Measurements from ENCODE around the gene LPIN3.

- TF ChIP-seq, protein P1, sequence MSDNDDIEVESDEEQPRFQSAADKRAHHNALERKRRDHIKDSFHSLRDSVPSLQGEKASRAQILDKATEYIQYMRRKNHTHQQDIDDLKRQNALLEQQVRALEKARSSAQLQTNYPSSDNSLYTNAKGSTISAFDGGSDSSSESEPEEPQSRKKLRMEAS (IDR thresholded peaks at IDR 0.05; ENCODE audit: insufficient read depth, insufficient read length) = no peak
- TF ChIP-seq, protein P2, sequence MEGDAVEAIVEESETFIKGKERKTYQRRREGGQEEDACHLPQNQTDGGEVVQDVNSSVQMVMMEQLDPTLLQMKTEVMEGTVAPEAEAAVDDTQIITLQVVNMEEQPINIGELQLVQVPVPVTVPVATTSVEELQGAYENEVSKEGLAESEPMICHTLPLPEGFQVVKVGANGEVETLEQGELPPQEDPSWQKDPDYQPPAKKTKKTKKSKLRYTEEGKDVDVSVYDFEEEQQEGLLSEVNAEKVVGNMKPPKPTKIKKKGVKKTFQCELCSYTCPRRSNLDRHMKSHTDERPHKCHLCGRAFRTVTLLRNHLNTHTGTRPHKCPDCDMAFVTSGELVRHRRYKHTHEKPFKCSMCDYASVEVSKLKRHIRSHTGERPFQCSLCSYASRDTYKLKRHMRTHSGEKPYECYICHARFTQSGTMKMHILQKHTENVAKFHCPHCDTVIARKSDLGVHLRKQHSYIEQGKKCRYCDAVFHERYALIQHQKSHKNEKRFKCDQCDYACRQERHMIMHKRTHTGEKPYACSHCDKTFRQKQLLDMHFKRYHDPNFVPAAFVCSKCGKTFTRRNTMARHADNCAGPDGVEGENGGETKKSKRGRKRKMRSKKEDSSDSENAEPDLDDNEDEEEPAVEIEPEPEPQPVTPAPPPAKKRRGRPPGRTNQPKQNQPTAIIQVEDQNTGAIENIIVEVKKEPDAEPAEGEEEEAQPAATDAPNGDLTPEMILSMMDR (IDR thresholded peaks at IDR 0.05; ENCODE audit: extremely low read depth in 1 of 2, insufficient read depth in 1 of 2, low read depth in 1 of 2, low read length in 2 of 2) = no peak
- TF ChIP-seq JUN (IDR thresholded peaks at IDR 0.05; ENCODE audit: borderline replicate concordance, insufficient read depth, insufficient read length, low read depth) = no peak
- no peak for TF ChIP-seq POLR2AphosphoS5 (IDR thresholded peaks at IDR 0.05; ENCODE audit: insufficient read depth, low read depth, low read length)
- no peak for TF ChIP-seq POLR2A (IDR thresholded peaks at IDR 0.05; ENCODE audit: low read depth, low read length)
- TF ChIP-seq EZH2 (IDR thresholded peaks at IDR 0.05; ENCODE audit: borderline replicate concordance, low read depth, low read length, severe bottlenecking) = no peak
- TF ChIP-seq GATA2 (IDR thresholded peaks at IDR 0.05; ENCODE audit: insufficient read depth, insufficient read length, low read depth, low read length) = no peak
Measured at GRCh38 chr20:41316051-41316450, 24.6 kb upstream of the LPIN3 start.
